Measurements from ENCODE around the gene CDKAL1.

Gene CDKAL1

DNA sequence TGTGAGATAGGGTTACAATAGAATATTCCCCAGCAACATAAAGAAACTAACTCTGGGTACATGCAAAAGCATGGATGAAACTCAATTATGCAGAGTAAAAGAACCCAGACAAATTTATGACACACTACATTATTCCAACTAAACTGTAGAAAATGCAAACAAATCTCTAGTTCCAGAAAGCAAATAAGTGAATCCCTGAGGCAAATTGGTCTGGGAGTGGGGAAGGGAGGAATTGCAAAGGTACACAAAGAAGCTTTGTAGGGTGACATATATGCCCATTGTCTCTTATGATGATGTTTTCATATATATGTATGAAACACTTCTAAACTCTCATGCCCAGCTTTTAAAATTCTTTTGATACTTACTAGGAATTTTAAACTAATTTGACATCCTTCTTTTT, 266.0 kb downstream of the CDKAL1 start:
- DNase-seq (ENCODE audit: low read depth in 1 of 2, low spot score in 1 of 2) = no peak
- no peak overlapping the region for H3K4me3 ChIP-seq (replicated peaks; ENCODE audit: insufficient read depth, low read length)
- H3K27ac ChIP-seq (replicated peaks) = no peak overlapping the region
- H3K27me3 ChIP-seq (ENCODE audit: insufficient read depth, poor library complexity, severe bottlenecking) = no peaks in the 10 kb centered on the region
- TF ChIP-seq SPI1 (IDR thresholded peaks at IDR 0.05; ENCODE audit: borderline replicate concordance, low read depth) = no peak

DNA sequence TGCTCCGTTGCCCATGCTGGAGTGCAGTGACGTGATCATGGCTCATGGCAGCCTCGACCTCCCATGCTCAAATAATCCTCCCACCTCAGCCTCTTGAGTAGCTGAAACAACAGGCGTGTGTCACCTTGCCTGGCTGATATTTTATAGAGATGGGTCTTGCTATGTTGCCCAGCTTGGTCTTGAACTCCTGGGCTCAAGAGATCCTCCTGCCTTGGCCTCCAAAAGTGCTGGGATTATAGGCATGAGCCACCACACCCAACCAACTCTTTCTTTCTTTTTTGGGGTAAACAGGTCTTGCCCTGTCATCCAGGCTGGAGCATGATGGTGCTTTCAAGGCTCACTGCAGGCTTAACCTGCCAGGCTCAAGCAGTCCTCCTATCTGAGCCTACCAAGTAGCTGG, 266.4 kb downstream of the CDKAL1 start:
- no peak for DNase-seq (ENCODE audit: low read depth in 1 of 2, low spot score in 1 of 2)
- H3K4me3 ChIP-seq (replicated peaks; ENCODE audit: insufficient read depth, low read length) = no peak overlapping the region
- no peaks in the 10 kb centered on the region for H3K27me3 ChIP-seq (ENCODE audit: insufficient read depth, poor library complexity, severe bottlenecking)
- H3K27ac ChIP-seq (replicated peaks) = no peak overlapping the region
- TF ChIP-seq POLR2AphosphoS5 (IDR thresholded peaks at IDR 0.05; ENCODE audit: low read depth) (no peak), GABPA (IDR thresholded peaks at IDR 0.05; ENCODE audit: low read depth) (no peak), SPI1 (IDR thresholded peaks at IDR 0.05; ENCODE audit: borderline replicate concordance, low read depth) (no peak)
- TF ChIP-seq, protein P1, sequence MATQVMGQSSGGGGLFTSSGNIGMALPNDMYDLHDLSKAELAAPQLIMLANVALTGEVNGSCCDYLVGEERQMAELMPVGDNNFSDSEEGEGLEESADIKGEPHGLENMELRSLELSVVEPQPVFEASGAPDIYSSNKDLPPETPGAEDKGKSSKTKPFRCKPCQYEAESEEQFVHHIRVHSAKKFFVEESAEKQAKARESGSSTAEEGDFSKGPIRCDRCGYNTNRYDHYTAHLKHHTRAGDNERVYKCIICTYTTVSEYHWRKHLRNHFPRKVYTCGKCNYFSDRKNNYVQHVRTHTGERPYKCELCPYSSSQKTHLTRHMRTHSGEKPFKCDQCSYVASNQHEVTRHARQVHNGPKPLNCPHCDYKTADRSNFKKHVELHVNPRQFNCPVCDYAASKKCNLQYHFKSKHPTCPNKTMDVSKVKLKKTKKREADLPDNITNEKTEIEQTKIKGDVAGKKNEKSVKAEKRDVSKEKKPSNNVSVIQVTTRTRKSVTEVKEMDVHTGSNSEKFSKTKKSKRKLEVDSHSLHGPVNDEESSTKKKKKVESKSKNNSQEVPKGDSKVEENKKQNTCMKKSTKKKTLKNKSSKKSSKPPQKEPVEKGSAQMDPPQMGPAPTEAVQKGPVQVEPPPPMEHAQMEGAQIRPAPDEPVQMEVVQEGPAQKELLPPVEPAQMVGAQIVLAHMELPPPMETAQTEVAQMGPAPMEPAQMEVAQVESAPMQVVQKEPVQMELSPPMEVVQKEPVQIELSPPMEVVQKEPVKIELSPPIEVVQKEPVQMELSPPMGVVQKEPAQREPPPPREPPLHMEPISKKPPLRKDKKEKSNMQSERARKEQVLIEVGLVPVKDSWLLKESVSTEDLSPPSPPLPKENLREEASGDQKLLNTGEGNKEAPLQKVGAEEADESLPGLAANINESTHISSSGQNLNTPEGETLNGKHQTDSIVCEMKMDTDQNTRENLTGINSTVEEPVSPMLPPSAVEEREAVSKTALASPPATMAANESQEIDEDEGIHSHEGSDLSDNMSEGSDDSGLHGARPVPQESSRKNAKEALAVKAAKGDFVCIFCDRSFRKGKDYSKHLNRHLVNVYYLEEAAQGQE (IDR thresholded peaks at IDR 0.05; ENCODE audit: insufficient replicate concordance, low read depth) = no peak

DNA sequence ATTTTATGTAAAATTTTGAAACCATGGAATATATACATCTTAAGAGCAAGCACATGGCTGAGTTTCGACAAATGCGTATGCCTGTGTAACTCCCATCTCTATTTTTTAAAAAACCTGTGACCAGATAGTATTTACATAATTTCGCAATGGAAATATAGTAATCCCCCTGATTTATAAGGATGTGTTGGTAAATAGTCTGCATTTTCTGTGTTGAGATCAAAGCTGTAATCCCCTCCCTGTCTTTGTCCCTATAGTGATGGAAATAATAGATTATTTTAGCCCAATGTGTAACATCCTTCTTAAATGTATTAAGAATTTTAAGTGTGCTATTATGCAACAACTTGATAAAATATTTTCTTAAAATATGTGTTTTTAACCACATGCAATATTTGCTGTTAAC, 267.3 kb downstream of the CDKAL1 start:
- Histone ChIP-seq H3K4me3 (replicated peaks; ENCODE audit: insufficient read depth, low read length) (no peak overlapping the region), H3K27ac (replicated peaks) (no peak overlapping the region), H3K27me3 (ENCODE audit: insufficient read depth, poor library complexity, severe bottlenecking) (no peaks in the 10 kb centered on the region)
- TF ChIP-seq, protein P1 (IDR thresholded peaks at IDR 0.05; ENCODE audit: insufficient replicate concordance, low read depth) = no peak
- no peak for TF ChIP-seq SPI1 (IDR thresholded peaks at IDR 0.05; ENCODE audit: borderline replicate concordance, low read depth)
- no peak for TF ChIP-seq POLR2AphosphoS5 (IDR thresholded peaks at IDR 0.05; ENCODE audit: low read depth)
- TF ChIP-seq, protein P2, sequence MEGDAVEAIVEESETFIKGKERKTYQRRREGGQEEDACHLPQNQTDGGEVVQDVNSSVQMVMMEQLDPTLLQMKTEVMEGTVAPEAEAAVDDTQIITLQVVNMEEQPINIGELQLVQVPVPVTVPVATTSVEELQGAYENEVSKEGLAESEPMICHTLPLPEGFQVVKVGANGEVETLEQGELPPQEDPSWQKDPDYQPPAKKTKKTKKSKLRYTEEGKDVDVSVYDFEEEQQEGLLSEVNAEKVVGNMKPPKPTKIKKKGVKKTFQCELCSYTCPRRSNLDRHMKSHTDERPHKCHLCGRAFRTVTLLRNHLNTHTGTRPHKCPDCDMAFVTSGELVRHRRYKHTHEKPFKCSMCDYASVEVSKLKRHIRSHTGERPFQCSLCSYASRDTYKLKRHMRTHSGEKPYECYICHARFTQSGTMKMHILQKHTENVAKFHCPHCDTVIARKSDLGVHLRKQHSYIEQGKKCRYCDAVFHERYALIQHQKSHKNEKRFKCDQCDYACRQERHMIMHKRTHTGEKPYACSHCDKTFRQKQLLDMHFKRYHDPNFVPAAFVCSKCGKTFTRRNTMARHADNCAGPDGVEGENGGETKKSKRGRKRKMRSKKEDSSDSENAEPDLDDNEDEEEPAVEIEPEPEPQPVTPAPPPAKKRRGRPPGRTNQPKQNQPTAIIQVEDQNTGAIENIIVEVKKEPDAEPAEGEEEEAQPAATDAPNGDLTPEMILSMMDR (IDR thresholded peaks at IDR 0.05; ENCODE audit: insufficient read depth, low read length) = no peak
- TF ChIP-seq GABPA (IDR thresholded peaks at IDR 0.05; ENCODE audit: low read depth) = no peak
- no peak for DNase-seq (ENCODE audit: low read depth in 1 of 2, low spot score in 1 of 2)

DNA sequence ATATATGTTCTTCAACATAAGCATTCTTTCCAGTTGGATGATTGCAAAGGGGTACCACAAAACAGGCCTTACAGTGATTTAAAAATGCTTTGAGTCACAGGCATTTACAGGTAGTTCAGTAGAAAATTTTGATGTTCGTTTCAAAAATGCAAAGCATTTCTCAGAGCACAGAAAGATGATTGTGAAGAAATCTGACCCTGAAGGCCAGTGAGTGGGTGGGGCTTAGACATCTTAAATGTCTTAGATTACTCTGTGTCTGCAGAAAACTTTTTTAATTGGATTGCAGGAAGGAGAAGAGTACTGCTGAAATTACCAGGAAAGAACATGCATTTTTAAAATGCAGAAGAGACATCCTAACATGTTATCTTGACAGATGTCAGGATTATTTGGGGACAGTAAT, 268.3 kb downstream of the CDKAL1 start:
- Histone ChIP-seq H3K27me3 (ENCODE audit: insufficient read depth, poor library complexity, severe bottlenecking) (no peaks in the 10 kb centered on the region), H3K27ac (replicated peaks) (no peak overlapping the region), H3K4me3 (replicated peaks; ENCODE audit: insufficient read depth, low read length) (no peak overlapping the region)
- no peak for TF ChIP-seq POLR2AphosphoS5 (IDR thresholded peaks at IDR 0.05; ENCODE audit: low read depth)
- TF ChIP-seq GABPA (IDR thresholded peaks at IDR 0.05; ENCODE audit: low read depth) = no peak
- TF ChIP-seq, protein P2 (IDR thresholded peaks at IDR 0.05; ENCODE audit: insufficient read depth, low read length) = no peak
- TF ChIP-seq, protein P1 (IDR thresholded peaks at IDR 0.05; ENCODE audit: insufficient replicate concordance, low read depth) = no peak
- TF ChIP-seq SPI1 (IDR thresholded peaks at IDR 0.05; ENCODE audit: borderline replicate concordance, low read depth) = no peak
- no peak for DNase-seq (ENCODE audit: low read depth in 1 of 2, low spot score in 1 of 2)
